Measurements from ENCODE around the gene SMPD3. TPM values are rescaled to one million over a fixed set of nuclear protein-coding genes. Genes with fewer than 3 reads are reported as not detected.

SMPD3 gene
- total RNA-seq, 1 experiment from 2014 or later, result 1.4 TPM

GRCh38 chr16:68342620-68343019 is 105.7 kb downstream of the SMPD3 start:
- no peaks in the 10 kb centered on the region for H3K9me3 Mint-ChIP-seq
- 0 out of 2 replicates have a peak, but pooled peaks cover 3% of the 10 kb centered on the region for H3K4me1 Mint-ChIP-seq
- no peak overlapping the region for H3K4me3 Mint-ChIP-seq
- no peak for DNase-seq (ENCODE audit: low spot score)
- TF ChIP-seq ZNF138 (CRISPR knock-in tag; conservative IDR thresholded peaks at IDR 0.05), result no peak
- no peak for TF ChIP-seq FOXK1 (CRISPR knock-in tag; IDR thresholded peaks at IDR 0.05)
- TF ChIP-seq FOXP1 (CRISPR knock-in tag; IDR thresholded peaks at IDR 0.05; ENCODE audit: borderline replicate concordance), result no peak
- no peak for TF ChIP-seq NR3C1 (CRISPR knock-in tag; conservative IDR thresholded peaks at IDR 0.05; ENCODE audit: low read depth)
- no peak for TF ChIP-seq ZBTB21 (CRISPR knock-in tag; IDR thresholded peaks at IDR 0.05; ENCODE audit: borderline replicate concordance)
- no peak for TF ChIP-seq ATF6 (CRISPR knock-in tag; IDR thresholded peaks at IDR 0.05)
- no peak for TF ChIP-seq STAT6 (CRISPR knock-in tag; conservative IDR thresholded peaks at IDR 0.05; ENCODE audit: low read depth)
- no peak for TF ChIP-seq KAT7 (CRISPR knock-in tag; IDR thresholded peaks at IDR 0.05; ENCODE audit: borderline replicate concordance)
- TF ChIP-seq ZSCAN18 (CRISPR knock-in tag; IDR thresholded peaks at IDR 0.05), result no peak
- no peak for TF ChIP-seq ZNF532 (CRISPR knock-in tag; IDR thresholded peaks at IDR 0.05; ENCODE audit: borderline replicate concordance)
- no peak for TF ChIP-seq ZNF317 (CRISPR knock-in tag; IDR thresholded peaks at IDR 0.05; ENCODE audit: borderline replicate concordance, low read depth)
- no peak for TF ChIP-seq NR1H2 (CRISPR knock-in tag; IDR thresholded peaks at IDR 0.05)
- TF ChIP-seq ZNF121 (CRISPR knock-in tag; IDR thresholded peaks at IDR 0.05), result no peak
- peak overlapping the region; percentile 83 for H3K27ac Mint-ChIP-seq
- ChIA-PET POLR2A (no interaction called here), CTCF (no interaction called here)
- H3K27me3 Mint-ChIP-seq (ENCODE audit: low read depth), result no peaks in the 10 kb centered on the region; the same call in 1 of the 2 replicates
- ATAC-seq, result peak; percentile 50; the same call in 1 of the 2 replicates
- H3K36me3 Mint-ChIP-seq, result peaks cover 56% of the 10 kb centered on the region

GRCh38 chr16:68339214-68339613 is 109.1 kb downstream of the SMPD3 start:
- no peaks in the 10 kb centered on the region; the same call in 1 of the 2 replicates for H3K27me3 Mint-ChIP-seq (ENCODE audit: low read depth)
- peaks cover 48% of the 10 kb centered on the region for H3K36me3 Mint-ChIP-seq
- H3K9me3 Mint-ChIP-seq, result no peaks in the 10 kb centered on the region
- 0 out of 2 replicates have a peak, but pooled peaks cover 3% of the 10 kb centered on the region for H3K4me1 Mint-ChIP-seq
- no peak for DNase-seq (ENCODE audit: low spot score)
- no peak overlapping the region for H3K4me3 Mint-ChIP-seq
- ChIA-PET CTCF (interaction anchor here (1.1 kb wide), 2 partner anchors 75 to 78 kb away, joined by 4 read pairs; partner anchors contain the start of gene SLC7A6), POLR2A (no interaction called here)
- no peak overlapping the region for H3K27ac Mint-ChIP-seq
- no peak for ATAC-seq
- TF ChIP-seq NR2C2 (CRISPR knock-in tag; IDR thresholded peaks at IDR 0.05) (no peak), TP53 (CRISPR knock-in tag; IDR thresholded peaks at IDR 0.05) (no peak), IRF1 (CRISPR knock-in tag; IDR thresholded peaks at IDR 0.05) (no peak), ZNF416 (CRISPR knock-in tag; IDR thresholded peaks at IDR 0.05) (no peak), ERG (CRISPR knock-in tag; IDR thresholded peaks at IDR 0.05) (no peak), USF2 (CRISPR knock-in tag; IDR thresholded peaks at IDR 0.05) (no peak), NR1H2 (CRISPR knock-in tag; IDR thresholded peaks at IDR 0.05) (no peak), MYBL2 (CRISPR knock-in tag; IDR thresholded peaks at IDR 0.05) (no peak), E2F1 (CRISPR knock-in tag; IDR thresholded peaks at IDR 0.05) (no peak)

All from WTC11 (cell line).